ENCODE results near the gene SLC6A15.

The SLC6A15 gene

DNA sequence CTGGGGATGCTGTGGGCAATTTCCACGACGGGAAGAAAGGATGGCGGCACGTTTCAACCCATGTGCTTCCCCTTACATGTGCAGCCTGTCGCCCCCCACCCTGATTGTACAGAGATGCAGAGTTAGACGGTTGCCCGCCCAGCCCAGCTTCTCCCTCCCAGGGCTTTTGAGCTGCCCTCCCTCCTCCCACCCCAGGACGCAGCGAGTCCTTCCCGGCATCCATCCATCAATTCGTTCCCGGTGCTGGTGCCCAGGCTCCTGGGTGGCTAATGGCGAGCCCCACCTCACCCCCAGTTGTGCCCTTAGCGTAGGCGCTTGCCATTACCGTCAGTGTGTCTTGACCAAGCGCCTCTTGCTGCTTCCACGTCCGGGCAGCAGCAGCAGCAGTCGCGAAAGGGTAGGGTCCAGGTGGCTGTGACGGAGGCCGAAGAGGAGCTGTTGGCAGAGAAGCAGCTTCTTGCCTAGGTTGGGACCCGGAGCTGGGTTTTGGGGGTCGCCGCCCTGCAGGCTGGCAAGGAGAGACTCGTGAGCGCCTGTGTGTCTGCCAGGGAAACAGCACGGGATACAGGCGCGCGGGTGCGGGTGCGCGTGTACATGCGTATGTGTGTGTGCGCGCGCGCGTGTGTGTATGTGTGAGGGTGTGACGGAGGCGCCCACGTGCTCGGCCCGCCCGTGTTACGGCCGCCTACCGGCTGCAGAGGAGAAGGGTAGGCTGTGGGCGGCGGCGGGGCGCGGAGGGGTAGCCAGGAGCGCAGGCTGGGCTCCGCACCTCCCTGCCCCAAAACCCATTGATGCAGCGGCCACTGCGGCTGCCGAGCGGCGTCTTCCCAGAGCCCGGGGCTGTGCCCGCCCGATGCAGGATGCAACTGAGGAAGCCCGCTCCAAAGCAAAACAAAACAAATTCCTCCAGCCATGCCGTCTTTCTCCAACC lies at the start of gene SLC6A15:
Gene SLC6A15, minus strand, starts transcription at position 602 of the 931 bp plus-strand sequence. CDS start 20,679 bp downstream, outside the sequence.
- no peak for DNase-seq (ENCODE audit: low spot score)

DNA sequence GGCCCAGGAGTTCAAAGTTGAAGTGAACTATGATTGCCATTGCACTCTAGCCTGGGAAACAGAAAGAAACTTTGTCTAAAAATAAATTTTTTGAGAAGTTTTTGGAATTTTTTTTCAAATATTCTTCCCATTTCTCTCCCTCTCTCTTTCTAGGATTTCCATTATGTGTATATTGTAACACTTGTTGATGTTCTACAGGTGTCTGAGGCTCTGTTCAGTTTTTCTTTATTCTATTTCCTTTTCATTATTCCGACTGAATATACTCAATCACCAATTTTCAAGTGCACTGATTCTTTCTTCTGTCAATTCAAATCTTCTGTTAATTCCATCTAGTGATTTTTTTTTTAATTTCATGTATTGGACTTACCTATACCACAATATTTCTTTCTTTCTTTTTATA lies 48.3 kb upstream of the SLC6A15 start:
- DNase-seq (ENCODE audit: low spot score), result no peak

- no peak for DNase-seq (ENCODE audit: low spot score)
These were observed 42.7 kb upstream of the SLC6A15 start for GRCh38 chr12:84955298-84955697.

GRCh38 chr12:84954415-84954814 lies 41.8 kb upstream of the SLC6A15 start:
- no peak for DNase-seq (ENCODE audit: low spot score)

DNA sequence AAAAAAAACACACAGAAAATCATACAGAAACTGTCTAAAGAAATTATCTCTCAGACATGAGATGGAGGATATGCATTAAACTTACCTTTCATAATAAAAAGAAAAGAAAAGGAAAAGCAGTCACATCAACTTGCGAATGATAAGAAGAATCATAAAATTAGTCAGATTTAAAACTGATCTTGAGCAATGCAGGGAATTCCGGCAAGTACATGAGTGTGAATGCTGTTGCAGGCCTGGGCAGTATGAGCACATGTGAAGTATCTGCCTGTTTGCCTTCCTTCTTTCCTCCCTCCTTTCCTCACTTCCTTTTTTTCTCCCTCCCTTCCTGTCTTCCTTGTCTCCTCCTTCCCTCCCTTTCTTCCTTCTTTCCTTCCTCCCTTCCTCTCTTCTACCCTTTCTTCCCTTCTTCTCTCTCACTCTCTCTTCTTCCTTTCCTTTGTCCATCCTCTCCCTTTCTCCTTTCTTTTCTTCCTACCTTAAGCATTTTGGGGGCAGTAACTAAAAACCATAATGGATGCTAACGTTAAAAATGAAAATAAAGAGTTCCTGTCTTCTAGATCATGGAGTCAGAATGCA lies 38.5 kb upstream of the SLC6A15 start:
- no peak for DNase-seq (ENCODE audit: low spot score)

- no peak for DNase-seq (ENCODE audit: low spot score)
These were observed 34.2 kb upstream of the SLC6A15 start for GRCh38 chr12:84946753-84947152.

GRCh38 chr12:84937415-84937814 lies 24.8 kb upstream of the SLC6A15 start:
- DNase-seq (ENCODE audit: low spot score), result no peak

DNA sequence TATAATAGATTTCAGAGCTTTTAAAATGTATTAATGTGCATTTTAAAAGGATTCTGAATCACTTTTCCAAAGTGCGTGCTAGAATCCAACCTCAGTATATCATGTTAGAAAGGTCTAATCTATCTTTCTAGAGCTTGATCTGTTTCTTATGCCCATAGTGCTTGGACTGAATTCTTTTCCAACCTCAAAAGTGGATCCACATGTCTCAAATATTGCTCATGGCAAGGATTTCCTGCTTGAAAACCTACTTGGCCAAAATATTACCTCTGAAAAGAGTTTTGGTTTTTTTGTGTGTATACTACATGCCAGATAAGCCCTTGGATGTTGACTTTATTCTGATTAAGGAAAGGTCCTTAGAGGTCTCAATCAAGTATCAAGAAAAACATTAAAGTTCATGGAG lies 16.9 kb upstream of the SLC6A15 start:
- DNase-seq (ENCODE audit: low spot score), result no peak

DNA sequence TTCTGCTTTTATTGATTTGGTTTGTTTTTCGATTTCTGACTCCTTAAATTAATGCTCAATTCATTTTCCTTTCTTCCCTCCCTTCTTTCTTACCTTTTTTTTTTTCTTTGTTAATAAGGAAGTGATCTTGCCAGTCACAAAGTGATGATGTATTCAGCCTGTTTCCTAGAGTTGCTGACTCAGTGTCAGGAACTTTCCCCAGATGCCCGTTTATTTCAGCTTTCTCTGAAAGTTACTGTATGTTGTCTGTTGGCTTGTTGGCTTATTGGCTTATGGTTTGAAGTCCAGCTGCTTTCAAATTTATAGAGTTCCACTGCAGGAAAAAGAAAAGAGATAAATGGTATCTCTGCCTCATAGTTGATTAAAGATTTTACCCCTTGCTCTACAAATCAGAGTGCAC lies 12.4 kb upstream of the SLC6A15 start:
- DNase-seq (ENCODE audit: low spot score), result no peak

DNA sequence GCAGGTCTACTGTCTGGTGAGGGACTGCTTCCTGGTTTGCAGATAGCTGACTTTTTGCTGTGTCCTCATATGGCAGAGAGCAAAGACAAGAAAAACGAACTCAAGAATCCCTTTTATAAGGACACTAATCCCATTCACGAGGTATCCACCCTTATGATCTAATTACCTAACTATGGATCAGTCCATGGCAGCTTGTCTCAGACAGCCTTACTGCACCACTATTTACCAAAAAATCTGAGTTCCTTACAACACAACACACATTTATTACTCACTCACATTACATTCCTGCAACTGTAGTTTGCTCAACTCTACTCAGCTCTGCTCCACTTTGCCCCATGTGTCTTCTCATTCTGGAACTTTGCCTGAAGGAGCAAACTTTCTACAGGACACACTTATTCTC lies 10.1 kb upstream of the SLC6A15 start:
- no peak for DNase-seq (ENCODE audit: low spot score)

DNA sequence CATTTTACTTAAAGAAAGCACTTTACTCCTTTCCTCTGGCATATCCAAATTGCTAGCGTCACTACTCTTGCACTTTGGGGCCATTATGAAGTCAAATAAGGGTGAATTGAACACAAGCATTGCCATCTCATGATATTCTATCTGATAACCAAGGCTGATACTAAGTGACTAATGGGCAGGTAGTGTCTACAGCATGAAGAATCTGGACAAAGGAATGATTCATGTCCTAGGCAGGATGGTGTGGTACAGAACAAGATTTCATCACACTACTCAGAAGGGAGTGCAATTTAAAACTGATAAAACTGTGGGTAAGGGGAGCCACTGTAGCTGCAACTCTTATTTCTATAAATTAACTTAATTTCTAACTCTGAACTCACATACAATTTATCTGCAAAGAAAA lies 7.7 kb upstream of the SLC6A15 start:
- DNase-seq (ENCODE audit: low spot score), result no peak

DNA sequence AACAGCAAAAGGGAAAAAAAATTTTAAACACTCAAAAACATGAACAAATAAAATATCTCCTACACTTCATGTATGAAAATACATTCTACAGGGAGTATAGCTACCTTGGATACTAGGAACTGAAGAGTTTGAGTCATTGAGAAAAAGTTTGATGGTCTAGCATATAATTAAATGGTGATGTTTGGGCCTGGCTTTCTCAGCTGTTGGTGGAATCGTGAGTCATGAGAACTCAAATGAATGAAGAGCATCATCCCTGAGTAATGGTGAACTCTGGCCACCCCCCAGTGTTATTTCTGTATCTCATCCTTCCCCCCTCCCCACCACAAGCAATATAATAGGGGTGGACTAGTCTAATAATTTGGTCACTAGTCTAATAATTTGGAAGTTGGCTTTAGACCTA lies 6.7 kb upstream of the SLC6A15 start:
- DNase-seq (ENCODE audit: low spot score), result no peak

- no peak for DNase-seq (ENCODE audit: low spot score)
These were observed 523 bp upstream of the SLC6A15 start for GRCh38 chr12:84913129-84913515.

- DNase-seq (ENCODE audit: low spot score), result peak; percentile 37
These were observed 1.1 kb downstream of the SLC6A15 start for GRCh38 chr12:84911271-84912197.

- DNase-seq (ENCODE audit: low spot score), result no peak
These were observed 1.9 kb downstream of the SLC6A15 start for GRCh38 chr12:84910549-84911241.

DNA sequence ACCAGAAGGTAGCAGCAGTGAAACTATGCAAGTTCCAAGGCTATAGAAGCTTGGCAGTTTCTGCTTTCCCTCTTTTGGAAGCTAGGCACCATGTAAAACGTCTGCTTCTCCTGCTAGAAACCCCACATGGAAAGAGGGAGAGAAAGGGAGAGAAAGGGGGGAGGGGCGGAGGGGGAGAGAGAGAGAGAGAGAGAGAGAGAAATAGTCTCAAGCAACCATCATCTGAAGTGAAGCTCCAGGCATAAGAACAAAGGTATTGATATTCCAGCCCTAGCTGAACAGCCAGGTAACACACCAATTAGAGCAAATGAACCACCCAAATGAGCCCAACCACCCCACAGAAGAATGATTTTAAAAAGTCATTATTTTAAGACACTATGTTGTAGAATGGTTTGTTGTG lies 8.5 kb downstream of the SLC6A15 start:
- DNase-seq (ENCODE audit: low spot score), result no peak

- DNase-seq (ENCODE audit: low spot score), result no peak
These were observed 21.3 kb downstream of the SLC6A15 start for GRCh38 chr12:84891106-84891838.

DNA sequence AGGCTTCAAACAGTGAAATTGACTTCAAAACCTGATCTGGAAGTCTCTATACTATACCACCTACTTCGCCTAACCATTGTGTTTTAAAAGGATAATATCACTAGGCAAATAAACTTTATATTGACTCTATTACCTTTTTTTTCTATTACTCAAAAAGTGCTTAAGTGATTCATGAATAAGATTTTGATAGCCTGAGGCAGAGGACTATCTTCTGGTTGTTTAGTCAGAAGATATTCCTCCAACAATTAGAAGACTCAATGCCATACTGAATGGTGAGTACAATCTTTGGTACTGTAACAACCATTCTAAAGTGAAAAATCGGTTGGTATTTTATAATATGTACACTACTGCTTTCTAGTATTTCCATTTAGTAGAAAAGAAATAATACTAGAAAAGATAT lies 22.8 kb downstream of the SLC6A15 start:
- DNase-seq (ENCODE audit: low spot score), result no peak

DNA sequence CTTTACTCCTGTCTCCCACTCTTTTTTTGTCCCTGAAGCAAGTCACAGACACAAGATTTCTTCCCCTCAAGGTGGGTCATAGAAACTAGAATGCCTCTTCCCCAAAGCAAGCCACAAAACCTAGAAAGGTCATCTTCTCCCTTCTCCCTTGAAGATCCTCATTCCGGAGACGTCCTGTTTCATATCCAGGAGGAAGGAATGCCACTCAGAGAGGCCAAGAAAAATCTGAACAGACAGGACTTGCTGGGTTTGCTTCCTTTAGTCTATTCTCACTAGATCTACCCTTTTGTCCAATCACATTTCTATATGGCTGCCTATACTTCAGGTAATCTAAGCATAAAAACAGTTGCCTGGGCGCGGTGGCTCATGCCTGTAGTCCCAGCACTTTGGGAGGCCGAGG lies 23.7 kb downstream of the SLC6A15 start:
- no peak for DNase-seq (ENCODE audit: low spot score)

DNA sequence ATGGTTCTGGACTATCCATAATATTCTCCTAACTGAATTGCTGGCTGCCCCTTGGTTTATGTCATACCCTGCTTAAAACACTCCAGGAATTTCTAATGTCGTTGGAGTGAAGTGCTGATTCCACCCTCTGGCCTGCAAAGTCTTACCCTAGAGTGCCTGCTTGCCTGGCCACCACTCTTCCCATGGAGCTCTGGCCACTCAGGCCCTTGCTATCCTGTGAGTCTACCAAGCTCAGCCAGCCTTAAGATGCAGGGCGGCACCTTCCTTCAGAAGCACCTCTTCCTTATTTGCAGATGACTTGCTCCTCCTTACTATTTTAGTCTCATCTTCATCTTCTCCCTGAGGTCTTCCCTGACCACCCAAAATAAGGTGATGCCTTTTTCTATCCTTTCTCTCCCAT lies 35.3 kb downstream of the SLC6A15 start:
- no peak for DNase-seq (ENCODE audit: low spot score)

DNA sequence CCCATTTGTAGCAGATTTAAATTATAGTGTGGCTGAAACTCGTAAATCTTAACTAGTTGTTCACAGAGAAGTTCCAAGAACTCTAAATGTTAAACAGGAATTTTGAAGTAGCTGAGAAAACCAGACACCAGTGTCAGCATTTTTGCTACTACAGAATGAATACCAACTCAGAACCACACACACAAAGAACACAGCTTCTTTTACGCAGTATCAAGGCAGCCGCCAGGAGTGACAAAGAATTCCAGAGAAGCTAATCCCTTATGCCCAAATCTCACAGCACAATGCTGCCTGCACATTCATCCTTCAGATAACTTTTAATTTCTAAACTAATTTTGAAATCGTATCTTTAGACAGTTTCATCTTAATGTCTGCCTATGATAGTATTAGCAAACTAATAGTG lies 37.4 kb downstream of the SLC6A15 start:
- DNase-seq (ENCODE audit: low spot score), result no peak

Measured in LoVo (cell line).